Effector memory CD8-positive, alpha-beta T cell (primary cell): Measurements from ENCODE around the gene ZNF19.

Experiments
- ATAC-seq: fragments of 150-1000 bp; cut with Tn5 transposase; replicated peaks from 2 replicates; pipeline ENCODE4 v1.10.0; 2021; ENCODE audit warnings: mild to moderate bottlenecking, moderate library complexity
- DNase-seq, 3 experiments: peaks; one replicate each; pipeline ENCODE4 v3.0.0; 2021
- H3K27ac Mint-ChIP-seq, 2 donors: one replicate each; pipeline ENCODE4 v1.8.0; 2022; ENCODE audit warnings: mild to moderate bottlenecking in 2 of 2, mixed read lengths in 2 of 2, moderate library complexity in 2 of 2
- H3K27me3 Mint-ChIP-seq, 2 donors: one replicate each; pipeline ENCODE4 v1.8.0; 2022; ENCODE audit warnings: mixed read lengths in 2 of 2
- H3K36me3 Mint-ChIP-seq: one replicate; pipeline ENCODE4 v1.8.0; 2022; ENCODE audit warnings: mild to moderate bottlenecking, moderate library complexity, mixed read lengths; ENCODE audit not compliant: insufficient read depth
- H3K4me1 Mint-ChIP-seq, 2 donors: one replicate each; pipeline ENCODE4 v1.8.0; 2022; ENCODE audit warnings: low read depth in 2 of 2, mixed read lengths in 2 of 2
- H3K4me3 Mint-ChIP-seq, 2 donors: one replicate each; pipeline ENCODE4 v1.8.0; 2022; ENCODE audit warnings: mild to moderate bottlenecking in 2 of 2, mixed read lengths in 2 of 2, moderate library complexity in 2 of 2
- H3K9me3 Mint-ChIP-seq, 2 donors: one replicate each; pipeline ENCODE4 v1.8.0; 2022; ENCODE audit warnings: mixed read lengths in 2 of 2

The ZNF19 gene

DNA sequence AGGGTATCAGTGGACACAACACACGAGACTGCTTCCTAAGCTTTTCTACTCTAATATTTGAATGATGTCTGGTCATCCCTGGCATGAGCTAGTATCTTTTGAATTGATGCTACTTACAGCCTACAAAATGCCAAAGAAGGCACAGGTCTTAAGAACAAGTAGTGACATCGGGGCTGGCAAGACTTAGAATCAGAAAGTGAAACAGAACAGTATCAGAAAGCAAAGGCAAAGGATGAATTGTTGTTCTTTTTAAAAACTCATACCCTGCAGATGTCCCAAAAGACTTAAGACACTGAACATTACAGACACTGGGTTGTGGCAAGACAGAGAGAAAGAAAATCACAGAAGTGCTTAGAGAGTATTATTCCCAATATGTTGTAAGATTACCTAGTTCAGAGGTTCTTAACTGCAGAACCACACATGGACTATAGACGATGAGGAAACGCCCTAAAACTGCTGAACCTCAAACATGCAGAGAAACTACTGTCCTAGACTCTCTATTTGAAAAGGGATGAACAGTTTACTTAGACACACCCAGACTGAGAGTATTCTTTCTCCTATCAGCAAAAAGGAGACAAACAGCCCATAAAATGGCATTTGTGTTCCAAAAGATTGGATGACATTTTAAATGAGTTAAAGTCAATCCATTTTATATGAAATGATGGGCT, 12.5 kb downstream of the ZNF19 start:
- no peaks in the 10 kb centered on the region for H3K27me3 Mint-ChIP-seq
- no peak overlapping the region for H3K4me3 Mint-ChIP-seq
- H3K36me3 Mint-ChIP-seq = no peaks in the 10 kb centered on the region
- DNase-seq (no peak), ATAC-seq (no peak)
- no peaks in the 10 kb centered on the region for H3K4me1 Mint-ChIP-seq
- no peak overlapping the region for H3K27ac Mint-ChIP-seq
- H3K9me3 Mint-ChIP-seq = no peaks in the 10 kb centered on the region

DNA sequence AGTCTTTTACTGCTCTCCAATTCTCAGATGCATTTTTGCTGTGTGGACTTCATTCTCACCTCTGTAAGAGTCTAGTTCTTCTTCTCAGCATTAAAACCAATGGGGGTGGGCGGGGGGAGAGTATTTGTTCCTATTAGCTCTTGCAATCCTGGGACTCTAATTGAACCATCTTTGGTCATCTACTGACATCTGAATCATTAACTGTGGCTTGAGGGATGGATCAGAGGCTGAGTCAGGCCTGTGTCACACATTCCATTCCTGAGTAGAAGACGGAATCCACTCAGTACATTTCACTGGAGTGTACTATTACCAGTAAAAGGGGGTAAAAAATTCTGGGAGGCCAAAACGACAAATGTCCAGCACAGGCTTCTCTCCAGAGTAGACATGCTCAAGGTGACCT, 14.3 kb downstream of the ZNF19 start:
- DNase-seq (no peak), ATAC-seq (no peak)
- Mint-ChIP-seq H3K36me3 (no peaks in the 10 kb centered on the region), H3K27me3 (no peaks in the 10 kb centered on the region), H3K4me3 (no peak overlapping the region), H3K4me1 (no peaks in the 10 kb centered on the region), H3K27ac (no peak overlapping the region), H3K9me3 (no peaks in the 10 kb centered on the region)

DNA sequence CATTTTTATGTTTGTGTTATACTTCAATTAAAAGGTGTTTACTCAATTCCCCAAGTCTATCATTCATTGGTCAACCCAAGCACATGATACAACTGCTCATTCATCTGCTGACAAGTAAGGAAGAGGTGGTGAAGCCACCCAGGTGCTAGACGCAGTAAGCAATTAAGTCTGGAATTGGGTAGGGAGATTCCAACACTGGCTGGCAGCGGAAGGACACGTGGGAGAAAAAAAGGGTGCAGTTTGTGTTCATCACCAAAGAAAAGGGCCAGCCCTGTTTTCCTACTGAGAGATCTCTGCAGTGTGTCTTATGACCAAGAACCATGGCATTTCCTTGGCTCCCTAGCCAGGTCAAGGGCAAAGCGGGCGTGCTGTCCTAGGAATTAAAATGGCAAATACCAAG, 15.2 kb downstream of the ZNF19 start:
- no peak for DNase-seq
- H3K27ac Mint-ChIP-seq = no peak overlapping the region
- no peaks in the 10 kb centered on the region for H3K36me3 Mint-ChIP-seq
- no peak overlapping the region for H3K4me3 Mint-ChIP-seq
- H3K4me1 Mint-ChIP-seq = no peaks in the 10 kb centered on the region
- ATAC-seq = no peak
- no peaks in the 10 kb centered on the region for H3K9me3 Mint-ChIP-seq
- no peaks in the 10 kb centered on the region for H3K27me3 Mint-ChIP-seq

DNA sequence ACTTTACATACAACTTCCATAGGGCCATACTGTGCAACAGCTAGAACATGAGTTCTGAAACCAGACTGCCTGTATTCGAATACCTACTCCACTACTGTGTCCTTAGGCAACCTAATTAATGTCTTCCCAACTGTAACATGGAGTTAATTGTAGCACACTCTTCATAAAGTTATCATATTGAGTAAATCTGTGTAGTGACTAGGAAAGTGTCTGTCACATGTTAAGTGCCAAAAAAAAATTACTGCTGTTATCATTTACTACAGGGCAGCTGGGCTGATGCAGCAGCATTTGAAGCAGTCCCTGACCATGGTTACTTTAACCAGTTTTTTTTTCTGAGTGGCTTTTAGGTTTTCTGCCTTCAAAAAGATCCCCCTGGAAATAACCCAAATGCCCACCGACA, 16.2 kb downstream of the ZNF19 start:
- Mint-ChIP-seq H3K27me3 (no peaks in the 10 kb centered on the region), H3K4me1 (no peaks in the 10 kb centered on the region), H3K4me3 (no peak overlapping the region)

DNA sequence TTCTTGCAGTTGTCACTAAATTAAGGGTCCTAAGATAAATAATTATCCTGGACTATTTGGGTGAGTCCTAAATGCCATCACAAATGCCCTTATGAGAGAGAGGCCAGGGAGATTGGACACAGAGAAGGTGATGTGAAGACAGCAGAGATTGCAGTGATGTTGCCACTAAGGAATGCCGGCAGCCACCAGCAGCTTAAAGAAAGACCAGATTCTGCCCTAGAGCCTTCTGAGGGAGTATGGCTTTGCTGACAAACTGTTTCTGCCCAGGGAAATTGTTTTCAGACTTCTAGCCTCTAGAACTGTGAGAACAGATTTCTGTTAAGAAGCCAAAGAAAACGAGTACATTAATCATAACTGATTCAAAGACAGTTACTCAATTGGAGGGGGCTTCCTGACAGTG, 17.1 kb downstream of the ZNF19 start:
- Mint-ChIP-seq H3K9me3 (peaks cover 0 to 2% of the 10 kb centered on the region in 2 donors), H3K36me3 (peaks cover 4% of the 10 kb centered on the region), H3K4me3 (no peak overlapping the region), H3K27ac (no peak overlapping the region), H3K27me3 (no peaks in the 10 kb centered on the region), H3K4me1 (no peaks in the 10 kb centered on the region)
- ATAC-seq (no peak), DNase-seq (no peak)

More for the DNA sequence above, 16.2 kb downstream of the ZNF19 start:
- Mint-ChIP-seq H3K9me3 (no peaks in the 10 kb centered on the region), H3K36me3 (peaks cover 2% of the 10 kb centered on the region), H3K27ac (no peak overlapping the region)
- DNase-seq = no peak
- ATAC-seq = no peak

DNA sequence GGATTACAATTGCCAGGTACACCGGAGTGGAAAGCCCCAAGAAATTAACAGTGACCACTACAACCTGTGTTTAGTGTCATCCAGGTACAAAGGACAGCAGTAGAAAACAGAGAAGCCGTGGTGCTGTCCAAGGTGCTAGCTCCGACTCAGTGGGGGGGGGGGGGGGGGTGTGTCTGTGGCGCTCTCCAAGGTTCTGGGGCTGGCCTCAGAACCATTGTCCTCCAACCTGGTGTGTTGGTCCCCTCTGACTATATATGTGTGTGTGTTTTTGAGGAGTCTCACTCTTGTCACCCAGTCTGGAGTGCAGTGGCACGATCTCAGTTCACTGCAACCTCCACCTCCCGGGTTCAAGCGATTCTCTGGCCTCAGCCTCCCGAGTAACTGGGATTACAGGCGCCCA, 21.3 kb downstream of the ZNF19 start:
- Mint-ChIP-seq H3K4me3 (no peak overlapping the region), H3K4me1 (peaks cover 2 to 3% of the 10 kb centered on the region in 2 donors), H3K36me3 (peaks cover 4% of the 10 kb centered on the region), H3K27me3 (no peaks in the 10 kb centered on the region), H3K9me3 (peaks cover 0 to 2% of the 10 kb centered on the region in 2 donors), H3K27ac (peak overlapping the region in 1 of 2 donors; percentile 35)
- DNase-seq (peak; percentile 20 to 25 (median 20)), ATAC-seq (peak; percentile 65)

DNA sequence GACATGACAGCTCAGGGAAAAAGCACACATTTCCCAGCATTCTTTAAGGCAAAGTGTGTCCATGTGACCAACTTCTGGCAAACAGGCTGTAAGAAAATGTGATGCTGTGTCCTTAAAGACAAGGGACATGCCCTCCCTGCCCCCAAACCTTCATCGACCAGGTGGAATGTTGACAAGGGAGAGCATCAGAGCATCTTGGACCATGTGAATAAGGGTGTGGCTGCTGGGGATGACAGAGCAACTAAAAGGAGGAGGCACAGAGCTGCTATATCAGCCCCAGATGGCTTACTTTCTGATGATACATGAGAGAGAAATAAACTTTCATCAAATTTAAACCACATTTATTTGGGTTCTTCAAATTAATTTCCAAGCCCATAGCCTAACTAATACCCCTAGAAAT, 24.9 kb downstream of the ZNF19 start:
- Mint-ChIP-seq H3K4me3 (no peak overlapping the region), H3K4me1 (peaks cover 12 to 21% of the 10 kb centered on the region in 2 donors), H3K9me3 (peaks cover 0 to 2% of the 10 kb centered on the region in 2 donors), H3K36me3 (peaks cover 9% of the 10 kb centered on the region), H3K27ac (no peak overlapping the region), H3K27me3 (no peaks in the 10 kb centered on the region)
- DNase-seq (no peak), ATAC-seq (no peak)

DNA sequence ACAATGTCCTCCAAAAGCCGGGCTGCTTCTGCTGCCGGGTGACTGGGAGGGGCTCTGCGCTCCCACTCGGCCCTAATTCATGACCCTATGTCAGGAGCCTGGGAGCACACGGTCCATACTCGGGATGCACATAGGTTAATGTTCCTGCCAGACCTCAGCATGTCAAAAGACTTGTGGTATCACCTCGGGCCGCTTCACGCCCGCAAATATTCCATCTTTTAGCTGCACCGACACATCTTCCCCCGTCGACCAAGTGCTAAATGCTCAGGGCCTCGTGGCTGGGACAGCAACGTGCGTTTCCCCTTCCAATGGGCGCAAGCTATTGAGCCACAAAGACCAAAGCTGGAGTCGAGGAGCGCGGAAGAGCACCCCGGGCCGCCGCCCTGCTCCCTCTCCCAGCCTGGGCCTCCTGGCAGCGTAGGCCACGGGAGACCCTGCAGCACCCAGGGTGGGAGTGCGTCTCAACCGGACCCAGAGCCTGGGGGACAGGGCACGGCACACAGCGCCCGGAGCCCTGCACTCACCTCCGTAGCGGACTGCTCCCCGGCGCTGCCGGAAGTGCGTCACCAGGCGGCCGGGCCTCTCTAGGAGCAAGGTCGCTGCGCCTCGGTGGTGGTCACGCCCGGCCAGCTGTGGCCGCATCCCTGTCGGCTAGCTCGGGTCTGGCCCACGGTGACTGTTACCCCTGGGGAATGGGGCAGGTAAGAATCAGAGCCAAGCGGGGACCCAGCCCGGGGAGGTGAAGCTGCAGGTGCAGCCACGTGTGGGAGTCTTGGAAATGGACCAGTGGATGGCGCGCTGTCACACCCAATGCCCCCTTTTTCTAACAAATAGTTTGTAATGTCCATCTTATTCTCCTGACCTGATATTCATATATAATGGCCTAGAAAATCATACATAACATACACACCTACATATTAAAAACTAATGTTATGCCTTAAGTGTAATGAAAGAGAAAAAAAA, 27.2 kb downstream of the ZNF19 start, which contains the start of gene ZNF23:
Gene ZNF23, minus strand, starts transcription at position 562 of the 963 bp plus-strand sequence. CDS start 5,451 bp downstream, outside the sequence.
- peaks cover 14 to 25% of the 10 kb centered on the region in 2 donors for H3K4me1 Mint-ChIP-seq
- peak; percentile 68 to 76 (median 69) for DNase-seq
- no peaks in the 10 kb centered on the region for H3K27me3 Mint-ChIP-seq
- peak within 1 kb of the TSS; percentile 95 to 97 for H3K27ac Mint-ChIP-seq
- no peaks in the 10 kb centered on the region for H3K9me3 Mint-ChIP-seq
- peak within 1 kb of the TSS; percentile 89 to 92 for H3K4me3 Mint-ChIP-seq
- H3K36me3 Mint-ChIP-seq = peaks cover 5% of the 10 kb centered on the region
- peak; percentile 98 for ATAC-seq

DNA sequence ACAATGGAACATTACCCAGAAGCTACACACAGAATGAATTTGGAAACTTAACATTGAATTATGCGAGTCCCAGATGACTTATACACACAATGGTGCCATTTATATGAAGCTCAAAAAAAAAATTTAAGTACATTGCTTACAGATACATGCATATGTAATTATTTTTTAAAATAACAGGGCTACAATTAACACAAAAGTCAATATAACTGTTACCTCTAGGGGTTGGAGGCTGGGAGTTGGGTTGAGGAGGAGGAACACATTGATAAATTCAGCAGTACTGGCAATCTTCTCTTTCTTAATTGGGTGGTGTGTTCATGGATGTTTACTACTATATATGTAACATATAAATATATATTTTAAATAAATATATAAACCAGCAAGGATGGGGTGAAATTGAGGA, 28.2 kb downstream of the ZNF19 start:
- DNase-seq (no peak), ATAC-seq (no peak)
- peaks cover 14 to 25% of the 10 kb centered on the region in 2 donors for H3K4me1 Mint-ChIP-seq
- peak overlapping the region in 1 of 2 donors; percentile 97 for H3K27ac Mint-ChIP-seq
- H3K4me3 Mint-ChIP-seq = peak overlapping the region; percentile 89 to 92
- no peaks in the 10 kb centered on the region for H3K27me3 Mint-ChIP-seq
- peaks cover 9% of the 10 kb centered on the region for H3K36me3 Mint-ChIP-seq
- no peaks in the 10 kb centered on the region for H3K9me3 Mint-ChIP-seq

DNA sequence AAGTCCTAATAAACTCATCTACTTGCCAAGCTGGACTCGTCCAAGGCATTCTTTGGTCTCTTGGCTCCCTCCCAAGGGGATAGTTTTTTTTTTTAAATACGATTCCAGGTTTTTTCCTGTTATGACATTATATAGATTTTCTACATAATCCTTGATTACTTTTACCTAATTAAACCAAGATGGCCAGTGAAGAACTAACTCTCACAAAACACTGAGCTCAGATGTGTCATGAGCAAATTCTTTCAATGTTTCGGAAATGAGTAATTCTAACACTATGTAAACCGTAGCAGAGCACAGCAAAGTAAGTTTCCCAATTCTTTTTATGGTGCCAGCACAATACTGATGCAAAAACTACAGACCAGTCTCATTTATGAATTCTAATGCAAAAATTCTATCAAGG, 28.9 kb downstream of the ZNF19 start:
- Mint-ChIP-seq H3K27me3 (no peaks in the 10 kb centered on the region), H3K4me1 (peaks cover 14 to 25% of the 10 kb centered on the region in 2 donors), H3K4me3 (no peak overlapping the region), H3K9me3 (no peaks in the 10 kb centered on the region), H3K36me3 (peaks cover 9% of the 10 kb centered on the region), H3K27ac (peak overlapping the region in 1 of 2 donors; percentile 16)
- no peak for DNase-seq
- ATAC-seq = no peak

DNA sequence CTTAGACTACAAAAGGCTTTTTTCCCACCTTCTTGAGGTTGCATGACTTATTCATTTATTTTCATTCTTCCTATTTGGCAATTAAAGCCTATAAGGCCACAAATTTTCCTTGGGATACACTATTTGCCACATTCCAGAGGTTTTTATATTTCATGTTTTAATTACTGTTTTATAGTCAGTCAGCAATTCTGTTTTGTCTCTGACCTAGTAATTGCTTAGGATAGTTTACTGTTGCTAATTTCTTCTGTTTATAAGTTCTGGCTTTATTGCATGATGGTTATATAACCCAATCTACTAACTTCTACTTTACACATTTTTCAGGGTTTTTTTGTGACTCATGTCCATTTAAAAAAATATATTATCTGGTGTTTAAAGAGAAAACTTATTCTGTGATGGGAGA, 29.6 kb downstream of the ZNF19 start:
- no peaks in the 10 kb centered on the region for H3K9me3 Mint-ChIP-seq
- H3K27ac Mint-ChIP-seq = no peak overlapping the region
- H3K4me3 Mint-ChIP-seq = no peak overlapping the region
- ATAC-seq = no peak
- peaks cover 14 to 25% of the 10 kb centered on the region in 2 donors for H3K4me1 Mint-ChIP-seq
- no peak for DNase-seq
- peaks cover 11% of the 10 kb centered on the region for H3K36me3 Mint-ChIP-seq
- no peaks in the 10 kb centered on the region for H3K27me3 Mint-ChIP-seq

DNA sequence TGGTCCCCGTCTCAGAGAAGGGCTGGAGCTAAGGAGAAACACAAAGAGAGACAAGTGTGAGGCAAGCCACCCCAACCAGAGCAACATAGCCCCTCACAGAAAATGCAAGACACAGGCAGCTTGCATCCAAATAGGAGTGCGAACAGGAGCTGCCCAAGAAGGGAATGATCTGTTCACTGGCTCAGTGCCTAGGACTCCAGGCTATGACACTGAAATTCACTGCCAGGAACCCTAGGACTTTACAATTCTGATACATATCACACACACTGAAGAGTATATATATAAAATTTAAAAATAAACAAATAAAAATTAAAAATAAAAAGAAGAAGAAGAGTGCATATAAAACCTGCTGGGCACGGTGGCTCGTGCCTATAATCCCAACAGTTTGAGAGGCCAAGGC, 32.3 kb downstream of the ZNF19 start:
- DNase-seq (no peak), ATAC-seq (no peak)
- Mint-ChIP-seq H3K27ac (no peak overlapping the region), H3K27me3 (no peaks in the 10 kb centered on the region), H3K9me3 (peaks cover 0 to 5% of the 10 kb centered on the region in 2 donors), H3K4me3 (no peak overlapping the region), H3K4me1 (peaks cover 3 to 13% of the 10 kb centered on the region in 2 donors), H3K36me3 (peaks cover 15% of the 10 kb centered on the region)

DNA sequence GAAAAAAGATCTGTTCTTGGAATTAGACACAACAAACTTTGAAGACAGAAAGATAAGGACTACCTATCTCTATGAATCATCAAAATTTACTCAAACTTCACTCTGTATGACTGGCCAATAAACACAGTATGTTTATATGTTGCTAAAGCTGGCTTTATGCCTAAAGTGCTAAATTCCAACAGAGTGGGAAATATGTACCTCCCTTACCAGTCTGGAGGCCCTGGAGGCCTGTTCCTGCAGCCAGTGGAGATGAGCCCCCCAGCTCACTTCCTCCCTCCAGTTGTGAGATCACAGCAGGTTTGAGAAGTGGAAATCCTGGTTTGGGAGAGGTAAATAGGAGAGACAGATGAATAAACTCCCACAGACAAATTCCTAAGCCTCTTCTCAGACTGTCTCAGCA, 36.1 kb downstream of the ZNF19 start:
- Mint-ChIP-seq H3K27ac (no peak overlapping the region), H3K9me3 (peaks cover 9 to 15% of the 10 kb centered on the region in 2 donors), H3K27me3 (no peaks in the 10 kb centered on the region), H3K4me1 (peaks cover 0 to 2% of the 10 kb centered on the region in 2 donors), H3K36me3 (peaks cover 26% of the 10 kb centered on the region), H3K4me3 (no peak overlapping the region)
- ATAC-seq = no peak
- no peak for DNase-seq
